OCI-LY1 (cell line): Measurements from ENCODE around the gene TEX28.
"Not testable (repeated sequence)": the region's sequence is repeated elsewhere in the genome, so short reads cannot be mapped to it uniquely, and the experiment has no call there.

Experiments
- H2AFZ ChIP-seq: fragments of 200-600 bp; sonication (generic), shearing (Covaris generic); 2 replicates; pipeline ENCODE4 v1.6.0; 2014; ENCODE audit warnings: antibody characterized with exemption, mild to moderate bottlenecking, low read length
- H3F3A ChIP-seq: fragments of 200-600 bp; sonication (generic), shearing (Covaris generic); 2 replicates; pipeline ENCODE4 v1.6.0; 2014; ENCODE audit warnings: mild to moderate bottlenecking, antibody characterized with exemption, low read length, moderate library complexity; ENCODE audit not compliant: insufficient read depth
- H3K27ac ChIP-seq: fragments of 200-600 bp; sonication (generic); 2 replicates; pipeline ENCODE4 v1.5.1; 2014; ENCODE audit warnings: low read length, mixed run types, mild to moderate bottlenecking, low read depth; ENCODE audit not compliant: poor library complexity, severe bottlenecking
- H3K27me3 ChIP-seq: fragments of 200-600 bp; sonication (generic); 2 replicates; pipeline ENCODE4 v1.6.0; 2014; ENCODE audit warnings: antibody characterized with exemption, mild to moderate bottlenecking, low read length, moderate library complexity; ENCODE audit not compliant: insufficient read depth
- H3K36me3 ChIP-seq: fragments of 200-600 bp; sonication (generic); 2 replicates; pipeline ENCODE4 v1.6.1; 2014; ENCODE audit warnings: mild to moderate bottlenecking, antibody characterized with exemption, low read length, moderate library complexity, mixed read lengths; ENCODE audit not compliant: insufficient read depth
- H3K4me1 ChIP-seq: fragments of 200-600 bp; sonication (generic); 2 replicates; pipeline ENCODE4 v1.5.1; 2014; ENCODE audit warnings: mild to moderate bottlenecking, low read length, moderate library complexity; ENCODE audit not compliant: insufficient read depth, severe bottlenecking
- H3K4me2 ChIP-seq: fragments of 200-600 bp; sonication (generic), shearing (Covaris generic); 2 replicates; pipeline ENCODE4 v1.6.1; 2014; ENCODE audit warnings: low read length
- H3K4me3 ChIP-seq: fragments of 200-600 bp; sonication (generic); 2 replicates; pipeline ENCODE4 v1.5.1; 2014; ENCODE audit warnings: low read length, low read depth, mild to moderate bottlenecking, mixed read lengths; ENCODE audit not compliant: poor library complexity, severe bottlenecking
- H3K79me2 ChIP-seq: fragments of 200-600 bp; shearing (Covaris generic); 2 replicates; pipeline ENCODE4 v1.6.1; 2016; ENCODE audit warnings: mixed run types, low read length, mixed read lengths; ENCODE audit not compliant: insufficient read depth
- H3K9ac ChIP-seq: fragments of 200-600 bp; sonication (generic), shearing (Covaris generic); 2 replicates; pipeline ENCODE4 v1.6.1; 2014; ENCODE audit warnings: mild to moderate bottlenecking, low read length, mixed read lengths
- H3K9me2 ChIP-seq: fragments of 200-600 bp; sonication (generic), shearing (Covaris generic); 2 replicates; pipeline ENCODE4 v1.6.1; 2014; ENCODE audit warnings: low read depth, mild to moderate bottlenecking, low read length, mixed read lengths
- H3K9me3 ChIP-seq: fragments of 200-600 bp; shearing (Covaris generic); 2 replicates; pipeline ENCODE4 v1.6.1; 2014; ENCODE audit warnings: low read length, mixed read lengths
- H4K20me1 ChIP-seq: fragments of 200-600 bp; sonication (generic), shearing (Covaris generic); 2 replicates; pipeline ENCODE4 v1.6.0; 2016; ENCODE audit warnings: mild to moderate bottlenecking, low read length; ENCODE audit not compliant: insufficient read depth

Gene TEX28

GRCh38 chrX:154257282-154257681 lies 37.6 kb downstream of the TEX28 start, which contains the start of gene OPN1MW3:
Gene OPN1MW3 (plus strand): TSS chrX:154257582. CDS start chrX:154257620, 38 bp downstream.
- not testable (repeated sequence) for H3K27ac ChIP-seq, H3K27me3 ChIP-seq, H3K4me1 ChIP-seq, H3K79me2 ChIP-seq, H4K20me1 ChIP-seq, H3K9me3 ChIP-seq, H3K4me3 ChIP-seq, H2AFZ ChIP-seq, H3K4me2 ChIP-seq, H3K36me3 ChIP-seq, H3K9ac ChIP-seq, H3K9me2 ChIP-seq, H3F3A ChIP-seq

GRCh38 chrX:154248076-154248475 lies 46.8 kb downstream of the TEX28 start:
- not testable (repeated sequence) for H3K9me3 ChIP-seq, H3K36me3 ChIP-seq, H3K4me1 ChIP-seq, H3K4me3 ChIP-seq, H3K79me2 ChIP-seq, H3F3A ChIP-seq, H3K9ac ChIP-seq, H3K27ac ChIP-seq, H3K4me2 ChIP-seq, H2AFZ ChIP-seq, H4K20me1 ChIP-seq, H3K27me3 ChIP-seq, H3K9me2 ChIP-seq

GRCh38 chrX:154247377-154248045 lies 47.4 kb downstream of the TEX28 start:
- not testable (repeated sequence) for H3K27me3 ChIP-seq, H3K9me2 ChIP-seq, H3K27ac ChIP-seq, H3K36me3 ChIP-seq, H4K20me1 ChIP-seq, H3K9me3 ChIP-seq, H3K4me1 ChIP-seq, H3K9ac ChIP-seq, H3F3A ChIP-seq, H3K4me2 ChIP-seq, H3K4me3 ChIP-seq, H2AFZ ChIP-seq, H3K79me2 ChIP-seq

GRCh38 chrX:154239982-154240503 lies 54.9 kb downstream of the TEX28 start:
- H4K20me1 ChIP-seq: not testable (repeated sequence)

DNA sequence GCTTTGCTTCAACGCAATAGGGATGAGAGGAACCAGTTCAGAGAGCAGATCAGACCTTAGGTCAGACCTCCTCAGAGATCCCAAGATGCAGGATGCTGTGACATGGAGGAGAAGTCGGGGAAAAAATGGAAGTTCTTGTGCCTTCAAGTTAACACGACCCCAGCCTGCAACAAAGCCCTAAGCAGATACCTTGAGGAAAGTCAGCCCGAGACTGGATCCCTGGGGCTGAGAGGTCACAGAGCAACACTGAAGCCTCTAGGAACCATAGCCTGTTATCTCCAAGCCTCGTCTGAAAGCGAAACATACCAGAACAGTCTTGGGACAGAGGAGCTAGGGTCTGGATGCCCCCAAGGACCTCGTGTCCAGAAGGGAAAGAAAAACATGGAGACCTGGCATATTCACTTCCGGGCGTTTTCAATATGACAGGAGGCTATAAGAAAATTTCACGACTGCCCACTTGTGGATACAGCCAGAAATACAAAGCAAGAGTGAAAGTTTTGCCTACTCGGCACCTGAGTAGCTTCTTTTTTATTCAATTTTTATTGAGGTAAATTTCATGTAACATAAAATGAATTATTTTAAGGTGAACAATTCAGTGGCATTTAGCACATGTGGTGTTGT lies 55.9 kb downstream of the TEX28 start:
- H3K36me3 ChIP-seq, H2AFZ ChIP-seq, H3K9ac ChIP-seq, H3K27me3 ChIP-seq, H3K4me2 ChIP-seq, H3K4me1 ChIP-seq, H3F3A ChIP-seq, H3K4me3 ChIP-seq, H4K20me1 ChIP-seq, H3K79me2 ChIP-seq, H3K27ac ChIP-seq, H3K9me2 ChIP-seq, H3K9me3 ChIP-seq: not testable (repeated sequence)

More at GRCh38 chrX:154239982-154240503, 54.9 kb downstream of the TEX28 start:
- not testable (repeated sequence) for H3K27me3 ChIP-seq, H3K4me3 ChIP-seq, H3K9ac ChIP-seq, H3F3A ChIP-seq, H3K27ac ChIP-seq, H3K4me2 ChIP-seq, H3K36me3 ChIP-seq, H3K9me3 ChIP-seq, H3K9me2 ChIP-seq, H3K79me2 ChIP-seq, H3K4me1 ChIP-seq, H2AFZ ChIP-seq

DNA sequence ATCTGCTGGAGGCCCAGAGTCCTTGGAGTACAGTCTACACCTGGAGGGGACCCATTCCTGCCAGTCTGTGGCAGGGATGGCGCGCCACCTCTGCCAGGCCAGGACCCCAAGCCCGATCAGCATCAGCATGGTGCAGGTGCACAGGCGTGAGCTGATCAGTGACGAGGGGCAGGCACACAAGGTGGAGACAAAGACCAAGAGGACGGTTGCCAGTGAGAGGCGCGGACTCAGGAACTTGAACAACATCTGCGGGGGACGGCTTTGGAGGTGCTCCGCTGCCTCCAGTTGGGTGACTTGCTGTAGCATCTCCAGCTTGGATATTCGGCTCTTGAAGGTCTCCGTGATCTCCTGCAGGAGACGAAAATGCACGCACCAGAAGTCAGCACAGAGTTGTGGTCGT lies 61.3 kb downstream of the TEX28 start:
- H3K27me3 ChIP-seq, H3K27ac ChIP-seq, H3K9me3 ChIP-seq, H3K9ac ChIP-seq, H3K36me3 ChIP-seq, H4K20me1 ChIP-seq, H2AFZ ChIP-seq, H3K4me3 ChIP-seq, H3K9me2 ChIP-seq, H3K4me2 ChIP-seq, H3K4me1 ChIP-seq, H3K79me2 ChIP-seq, H3F3A ChIP-seq: not testable (repeated sequence)

DNA sequence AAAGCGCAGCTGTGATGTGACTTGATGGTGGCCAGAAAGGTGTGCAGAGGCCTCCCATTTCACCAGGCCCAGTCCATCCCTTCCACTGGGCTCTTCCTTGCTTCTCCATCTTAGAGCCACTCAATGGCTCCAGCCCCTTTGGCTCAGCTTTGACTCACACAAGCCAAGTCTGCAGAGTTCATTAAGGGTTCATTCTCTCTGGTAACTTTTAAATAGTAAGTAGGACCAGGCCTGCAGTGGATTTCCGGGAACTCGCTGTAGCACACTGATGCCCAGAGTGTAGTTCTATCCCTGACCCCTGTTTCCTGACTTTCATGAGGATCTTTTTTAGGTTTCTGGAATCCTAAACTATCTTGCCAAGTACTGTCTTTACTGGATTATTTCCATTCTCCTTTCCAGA lies 63.5 kb downstream of the TEX28 start:
- H2AFZ ChIP-seq, H3K36me3 ChIP-seq, H3K4me1 ChIP-seq, H3K27ac ChIP-seq, H3K9me3 ChIP-seq, H3K9me2 ChIP-seq, H3F3A ChIP-seq, H3K27me3 ChIP-seq, H3K4me2 ChIP-seq, H3K4me3 ChIP-seq, H3K79me2 ChIP-seq, H3K9ac ChIP-seq, H4K20me1 ChIP-seq: not testable (repeated sequence)
